GM04504 (cell line): ENCODE results near the gene AADACL3.
"Not testable (repeated sequence)": the region's sequence is repeated elsewhere in the genome, so short reads cannot be mapped to it uniquely, and the experiment has no call there.

Experiments
- DNase-seq: peaks from one replicate; pipeline ENCODE4 v3.0.0-alpha.2; 2012; ENCODE audit warnings: low read depth

AADACL3 gene

GRCh38 chr1:12714710-12715475 lies 1.0 kb upstream of the AADACL3 start:
- DNase-seq, result no peak

GRCh38 chr1:12717301-12717838 lies 1.5 kb downstream of the AADACL3 start:
- DNase-seq, result no peak

- DNase-seq, result no peak
Observed at GRCh38 chr1:12722626-12723025, 6.7 kb downstream of the AADACL3 start.

- no peak for DNase-seq
Observed at GRCh38 chr1:12728391-12728790, 12.5 kb downstream of the AADACL3 start.

GRCh38 chr1:12730156-12730555 lies 14.2 kb downstream of the AADACL3 start:
- no peak for DNase-seq

- DNase-seq, result not testable (repeated sequence)
Observed at GRCh38 chr1:12731084-12731483, 15.2 kb downstream of the AADACL3 start.

GRCh38 chr1:12734651-12735050 lies 18.7 kb downstream of the AADACL3 start:
- no peak for DNase-seq

- DNase-seq, result no peak
Observed at GRCh38 chr1:12738934-12739333, 23.0 kb downstream of the AADACL3 start.

GRCh38 chr1:12739613-12740012 lies 23.7 kb downstream of the AADACL3 start:
- no peak for DNase-seq

GRCh38 chr1:12741946-12742345 lies 26.0 kb downstream of the AADACL3 start:
- no peak for DNase-seq

- no peak for DNase-seq
Observed at GRCh38 chr1:12745126-12745991, 29.4 kb downstream of the AADACL3 start.

- peak; percentile 10 for DNase-seq
Observed at GRCh38 chr1:12745992-12746323, 30.0 kb downstream of the AADACL3 start, which contains the start of gene CFAP107. Gene CFAP107, plus strand, starts transcription at chr1:12746200. Its CDS starts 231 bp downstream, at chr1:12746431.

- no peak for DNase-seq
Observed at GRCh38 chr1:12748778-12749355, 33.0 kb downstream of the AADACL3 start.

- DNase-seq, result no peak
Observed at GRCh38 chr1:12754738-12755137, 38.8 kb downstream of the AADACL3 start.

- no peak for DNase-seq
Observed at GRCh38 chr1:12756273-12756672, 40.4 kb downstream of the AADACL3 start.

GRCh38 chr1:12756768-12757413 lies 41.0 kb downstream of the AADACL3 start:
- no peak for DNase-seq

GRCh38 chr1:12757836-12758235 lies 41.9 kb downstream of the AADACL3 start:
- DNase-seq, result no peak

- no peak for DNase-seq
Observed at GRCh38 chr1:12760256-12760795, 44.4 kb downstream of the AADACL3 start.

- no peak for DNase-seq
Observed at GRCh38 chr1:12761781-12762180, 45.9 kb downstream of the AADACL3 start.

GRCh38 chr1:12762766-12763165 lies 46.9 kb downstream of the AADACL3 start:
- DNase-seq, result no peak

- DNase-seq, result no peak
Observed at GRCh38 chr1:12763479-12763878, 47.6 kb downstream of the AADACL3 start.

- DNase-seq, result no peak
Observed at GRCh38 chr1:12764016-12764415, 48.1 kb downstream of the AADACL3 start.
